Immature natural killer cell (primary cell): Measurements from ENCODE around the gene COL4A1. TPM values are rescaled to one million over a fixed set of nuclear protein-coding genes. Genes with fewer than 3 reads are reported as not detected.

ENCODE experiments used
- DNase-seq, 3 donors: peaks; one replicate each; pipeline ENCODE4 v3.0.0; 2022; ENCODE audit warnings: mixed read lengths in 1 of 3
- H3K27ac Mint-ChIP-seq, 6 donors: one replicate each; pipeline ENCODE4 v1.8.0; 2020; ENCODE audit warnings: mixed read lengths in 6 of 6, mild to moderate bottlenecking in 5 of 6, inconsistent platforms in 4 of 6, moderate library complexity in 3 of 6
- H3K27me3 Mint-ChIP-seq, 3 donors: one replicate each; pipeline ENCODE4 v1.8.0; 2020 to 2021; ENCODE audit warnings: low read depth in 3 of 3, mild to moderate bottlenecking in 3 of 3, mixed read lengths in 3 of 3, moderate library complexity in 3 of 3, inconsistent platforms in 1 of 3
- H3K36me3 Mint-ChIP-seq, 3 donors: one replicate each; pipeline ENCODE4 v1.8.0; 2020; ENCODE audit warnings: mixed read lengths in 3 of 3, inconsistent platforms in 2 of 3, mild to moderate bottlenecking in 2 of 3
- H3K4me1 Mint-ChIP-seq, 2 donors: one replicate each; pipeline ENCODE4 v1.8.0; 2020; ENCODE audit warnings: inconsistent platforms in 2 of 2, mild to moderate bottlenecking in 2 of 2, mixed read lengths in 2 of 2, moderate library complexity in 1 of 2
- H3K4me3 Mint-ChIP-seq, 5 donors: one replicate each; pipeline ENCODE4 v1.8.0; 2020; ENCODE audit warnings: mild to moderate bottlenecking in 5 of 5, mixed read lengths in 5 of 5, inconsistent platforms in 3 of 5, moderate library complexity in 3 of 5
- H3K9me3 Mint-ChIP-seq, 6 donors: one replicate each; pipeline ENCODE4 v1.8.0; 2020; ENCODE audit warnings: mild to moderate bottlenecking in 6 of 6, mixed read lengths in 6 of 6, inconsistent platforms in 4 of 6, moderate library complexity in 3 of 6
- polyA plus RNA-seq, 3 donors: library from polyadenylated mRNA; unstranded; fragments of 300-500 nt; fragmentation: Illumina TruSeq; gene quantifications; one replicate each; pipeline ENCODE4 v1.2.3, GENCODE V29; 2021

The COL4A1 gene
- polyA plus RNA-seq, 3 donors from 2014 or later, result not detected

DNA sequence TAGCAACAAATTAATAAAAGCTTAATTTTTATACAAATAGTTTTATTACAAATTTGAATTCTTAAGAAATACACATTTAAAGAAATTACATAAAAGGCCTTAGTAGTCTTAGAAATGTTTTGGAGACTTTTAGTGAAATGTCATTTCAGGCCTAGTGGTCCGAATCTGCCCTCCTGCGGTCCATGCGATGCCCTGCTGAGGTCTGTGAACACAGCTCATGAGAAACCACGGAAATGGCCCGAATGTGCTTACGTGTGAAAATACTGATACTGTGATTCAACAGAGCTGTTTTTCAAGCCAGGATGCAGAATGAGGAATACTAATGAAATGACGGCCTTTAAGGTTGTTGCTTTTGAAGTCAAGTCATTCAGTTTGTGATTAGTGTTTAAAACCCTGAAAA is 157.9 kb downstream of the COL4A1 start:
- Mint-ChIP-seq H3K4me1 (no peaks in the 10 kb centered on the region), H3K4me3 (no peak overlapping the region), H3K36me3 (no peaks in the 10 kb centered on the region), H3K27me3 (peaks cover 0 to 5% (median 0%) of the 10 kb centered on the region in 3 donors), H3K9me3 (no peaks in the 10 kb centered on the region), H3K27ac (no peak overlapping the region)
- no peak for DNase-seq

DNA sequence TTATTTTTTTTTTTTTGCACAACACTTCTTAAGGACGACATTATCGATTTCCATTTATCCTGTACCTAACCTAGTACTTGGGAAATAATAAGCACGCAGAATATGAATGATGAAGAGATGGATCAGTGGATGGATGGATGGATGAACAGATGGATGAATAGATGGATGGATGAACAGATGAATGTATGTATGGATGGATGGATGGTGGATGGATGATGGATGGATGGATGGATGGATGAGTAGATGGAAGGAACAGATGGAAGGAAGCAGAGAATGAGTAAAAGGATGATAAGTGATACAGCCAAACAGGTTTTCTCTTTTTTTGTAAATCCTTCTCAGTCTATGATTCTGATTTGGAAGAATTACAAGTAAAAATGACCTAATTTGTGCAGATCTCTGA is 166.9 kb downstream of the COL4A1 start:
- Mint-ChIP-seq H3K4me1 (peaks cover 10 to 13% of the 10 kb centered on the region in 2 donors), H3K36me3 (no peaks in the 10 kb centered on the region), H3K27me3 (peaks cover 2 to 6% (median 5%) of the 10 kb centered on the region in 3 donors)

DNA sequence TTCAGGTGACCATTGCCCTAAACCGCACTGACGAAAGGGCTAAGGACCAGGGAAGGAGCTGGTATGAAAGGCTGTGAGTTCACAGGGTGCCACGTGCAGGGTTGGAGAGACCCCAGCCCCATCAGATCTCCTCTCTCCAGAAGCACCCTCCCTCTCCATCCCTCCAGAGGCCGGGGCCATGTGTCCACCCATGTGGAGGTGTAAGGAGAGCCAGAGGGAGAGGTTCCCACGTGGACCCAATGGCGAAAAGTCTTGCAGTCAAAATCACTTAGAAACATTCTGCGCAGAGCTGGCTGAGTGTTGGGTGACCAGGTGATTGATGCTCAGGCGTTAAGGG is 168.3 kb downstream of the COL4A1 start:
- DNase-seq, result no peak
- H3K4me1 Mint-ChIP-seq, result peaks cover 10 to 13% of the 10 kb centered on the region in 2 donors
- H3K27me3 Mint-ChIP-seq, result peaks cover 2 to 9% (median 5%) of the 10 kb centered on the region in 3 donors
- H3K36me3 Mint-ChIP-seq, result no peaks in the 10 kb centered on the region
- H3K27ac Mint-ChIP-seq, result no peak overlapping the region
- H3K4me3 Mint-ChIP-seq, result peak overlapping the region; percentile 14 to 59 (median 30)
- H3K9me3 Mint-ChIP-seq, result peaks cover 0 to 6% (median 0%) of the 10 kb centered on the region in 6 donors

More for the DNA sequence above, 166.9 kb downstream of the COL4A1 start:
- DNase-seq, result no peak
- peaks cover 0 to 6% (median 0%) of the 10 kb centered on the region in 6 donors for H3K9me3 Mint-ChIP-seq
- H3K27ac Mint-ChIP-seq, result no peak overlapping the region
- H3K4me3 Mint-ChIP-seq, result peak overlapping the region in 2 of 5 donors; percentile 21 to 46

DNA sequence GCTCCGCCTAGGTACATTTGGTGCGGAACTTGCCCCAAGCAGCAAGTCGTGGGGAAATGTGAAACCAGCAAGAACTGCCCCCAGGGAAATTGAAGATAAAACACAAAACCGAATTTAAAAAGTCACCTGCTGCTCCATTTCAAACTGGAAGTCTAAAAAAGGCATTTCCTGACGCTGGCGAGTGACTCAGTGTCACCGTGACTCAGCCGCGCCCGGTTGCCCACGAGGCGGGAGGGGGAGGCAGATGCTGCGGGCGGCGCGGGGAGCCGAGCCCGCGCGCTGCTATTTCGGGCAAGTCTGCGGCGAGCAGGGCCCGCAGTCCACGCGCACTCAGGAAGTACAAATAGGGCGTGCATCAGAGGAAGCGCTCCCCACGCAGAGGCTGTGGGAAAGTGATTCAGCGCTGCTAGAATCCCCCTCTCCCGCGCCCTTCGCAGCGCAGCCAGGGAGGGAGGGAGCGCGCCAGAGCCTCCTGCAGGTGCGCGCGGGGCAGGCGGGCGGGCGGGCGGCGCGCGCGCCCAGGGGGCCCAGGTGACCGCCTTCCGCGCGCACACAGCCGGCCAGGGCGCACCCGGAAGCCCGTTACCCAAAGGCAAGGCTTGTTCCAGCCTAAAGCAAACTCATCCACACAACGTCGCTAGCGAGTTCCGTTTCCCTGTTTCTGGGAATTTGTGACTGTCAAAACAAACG is 168.8 kb downstream of the COL4A1 start:
- peaks cover 0 to 5% (median 0%) of the 10 kb centered on the region in 6 donors for H3K9me3 Mint-ChIP-seq
- peak overlapping the region in 1 of 6 donors; percentile 55 for H3K27ac Mint-ChIP-seq
- peaks cover 10 to 13% of the 10 kb centered on the region in 2 donors for H3K4me1 Mint-ChIP-seq
- peaks cover 2 to 9% (median 6%) of the 10 kb centered on the region in 3 donors for H3K27me3 Mint-ChIP-seq
- DNase-seq, result peak; percentile 34 to 37 (median 35)
- peak overlapping the region; percentile 80 to 89 (median 85) for H3K4me3 Mint-ChIP-seq
- H3K36me3 Mint-ChIP-seq, result no peaks in the 10 kb centered on the region

DNA sequence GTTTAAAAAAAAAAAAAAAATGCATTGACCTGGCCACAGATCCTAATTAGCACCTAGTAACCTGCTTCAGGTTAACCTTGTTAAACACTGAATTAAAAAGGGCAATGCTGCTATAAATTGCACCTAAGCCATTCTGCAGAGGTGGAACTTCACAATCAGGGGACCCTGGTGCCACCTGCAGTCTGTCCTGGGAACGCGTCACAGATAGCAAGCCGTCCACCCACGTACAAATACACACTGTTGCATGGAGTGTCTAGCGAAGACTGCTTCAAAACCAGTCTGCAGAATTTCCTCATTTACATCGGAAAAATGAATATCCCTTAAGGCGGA is 169.3 kb downstream of the COL4A1 start:
- Mint-ChIP-seq H3K36me3 (no peaks in the 10 kb centered on the region), H3K4me3 (peak overlapping the region; percentile 80 to 89 (median 85)), H3K9me3 (peaks cover 0 to 3% (median 0%) of the 10 kb centered on the region in 6 donors), H3K27me3 (peaks cover 0 to 9% (median 7%) of the 10 kb centered on the region in 3 donors), H3K27ac (peak overlapping the region in 1 of 6 donors; percentile 55), H3K4me1 (peaks cover 10 to 13% of the 10 kb centered on the region in 2 donors)
- no peak for DNase-seq

DNA sequence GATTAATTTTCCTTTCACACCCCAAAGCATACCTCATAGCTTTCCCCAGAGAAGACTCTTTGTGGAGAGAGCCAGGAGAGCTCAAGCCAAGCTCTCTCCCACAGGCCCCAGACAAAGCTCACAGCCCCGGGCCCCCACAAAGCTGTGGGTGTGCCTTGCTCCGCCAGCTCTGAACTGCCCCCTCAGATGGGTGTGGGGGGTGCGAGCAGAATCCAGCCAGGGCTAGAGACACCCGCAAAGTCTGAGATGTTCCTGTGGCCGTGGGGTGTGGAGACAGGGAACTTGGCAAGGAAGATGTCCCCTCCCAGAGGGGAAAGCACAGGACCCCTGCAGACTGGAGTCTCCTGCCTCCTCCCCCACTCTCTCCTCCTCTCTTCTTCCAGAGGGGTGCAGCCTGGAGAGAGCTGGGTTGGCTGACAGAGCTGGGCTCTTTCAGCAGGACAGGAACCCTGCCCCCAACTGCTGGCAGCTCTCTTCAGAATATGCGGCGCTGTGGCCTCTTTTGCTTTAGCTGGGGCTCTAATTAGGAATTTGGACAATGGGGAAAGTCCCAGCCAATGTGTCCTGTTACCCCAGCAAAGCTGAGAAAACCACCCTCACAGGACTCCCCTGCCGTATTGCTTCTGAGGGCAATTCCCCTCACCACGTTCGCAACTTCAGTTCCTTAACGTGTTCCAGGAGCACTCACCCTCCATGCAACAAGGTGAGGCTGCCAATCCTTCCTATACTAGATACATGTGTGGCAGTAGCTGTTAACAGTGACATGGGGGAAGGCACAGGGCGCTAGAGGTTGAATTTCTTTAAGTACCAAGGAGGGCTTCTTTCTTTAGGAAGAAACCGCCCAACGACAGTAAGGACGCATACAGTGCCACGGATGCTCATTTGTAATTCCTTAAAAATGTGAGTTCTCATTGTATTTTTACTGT is 170.0 kb downstream of the COL4A1 start:
- H3K36me3 Mint-ChIP-seq, result no peaks in the 10 kb centered on the region
- peaks cover 0 to 11% (median 7%) of the 10 kb centered on the region in 3 donors for H3K27me3 Mint-ChIP-seq
- peaks cover 10 to 13% of the 10 kb centered on the region in 2 donors for H3K4me1 Mint-ChIP-seq
- no peak overlapping the region for H3K27ac Mint-ChIP-seq
- peak overlapping the region; percentile 80 to 89 (median 85) for H3K4me3 Mint-ChIP-seq
- DNase-seq, result no peak
- H3K9me3 Mint-ChIP-seq, result peaks cover 0 to 3% (median 0%) of the 10 kb centered on the region in 6 donors

DNA sequence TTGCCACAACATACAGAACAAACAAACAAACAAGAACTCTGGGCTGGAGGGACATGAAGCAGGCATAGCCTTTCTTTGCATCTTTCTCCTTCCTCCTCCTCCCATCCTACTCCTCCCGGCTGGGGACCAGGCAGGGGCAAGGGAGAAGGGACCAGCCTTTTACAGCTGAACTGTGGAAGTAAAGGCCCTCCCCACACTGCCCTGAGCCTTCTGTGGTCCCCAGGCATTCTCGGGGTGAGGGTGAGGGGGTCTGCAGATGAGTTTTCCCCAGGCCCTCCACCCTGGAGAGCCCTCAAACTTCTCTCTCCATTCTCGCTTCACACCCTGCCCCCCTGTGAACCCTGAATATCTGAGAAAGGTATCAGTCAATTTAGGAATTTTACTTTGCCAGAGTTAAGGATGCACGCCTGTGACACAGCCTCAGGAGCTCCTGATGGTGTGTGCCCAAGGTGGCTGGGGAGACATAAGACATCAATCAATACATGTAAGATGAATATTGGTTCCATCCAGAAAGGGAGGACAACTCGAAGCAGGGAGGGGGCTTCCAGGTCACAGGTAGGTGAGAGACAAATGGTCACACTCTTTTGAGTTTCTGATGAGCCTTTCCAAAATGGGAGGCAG is 170.9 kb downstream of the COL4A1 start:
- Mint-ChIP-seq H3K36me3 (no peaks in the 10 kb centered on the region), H3K27ac (no peak overlapping the region), H3K4me3 (peak overlapping the region in 2 of 5 donors; percentile 7 to 14), H3K9me3 (peaks cover 0 to 3% (median 0%) of the 10 kb centered on the region in 6 donors), H3K4me1 (peaks cover 10 to 13% of the 10 kb centered on the region in 2 donors), H3K27me3 (peaks cover 0 to 11% (median 7%) of the 10 kb centered on the region in 3 donors)
- DNase-seq, result no peak

DNA sequence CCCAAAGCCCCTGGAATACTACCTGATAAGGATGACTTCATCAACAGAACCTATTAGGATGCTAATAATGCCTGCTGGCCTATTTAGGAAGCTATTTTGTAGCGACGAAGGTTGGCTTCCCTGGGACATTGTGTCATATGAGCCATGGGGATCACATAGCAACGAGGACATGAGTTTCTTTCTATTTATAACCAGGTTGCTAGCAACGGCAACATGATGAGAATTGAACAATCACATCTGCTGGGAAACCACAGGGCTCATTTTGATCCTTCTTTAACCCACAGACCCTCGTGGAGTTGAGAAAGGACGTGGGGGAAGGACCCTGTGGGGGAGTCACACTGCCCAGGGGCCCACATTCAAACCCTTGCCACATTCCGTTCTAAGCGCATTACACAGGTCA is 172.2 kb downstream of the COL4A1 start:
- DNase-seq, result no peak
- no peak overlapping the region for H3K4me3 Mint-ChIP-seq
- H3K27ac Mint-ChIP-seq, result no peak overlapping the region
- H3K36me3 Mint-ChIP-seq, result no peaks in the 10 kb centered on the region
- H3K9me3 Mint-ChIP-seq, result no peaks in the 10 kb centered on the region
- H3K4me1 Mint-ChIP-seq, result peaks cover 10 to 13% of the 10 kb centered on the region in 2 donors
- H3K27me3 Mint-ChIP-seq, result peaks cover 2 to 12% (median 7%) of the 10 kb centered on the region in 3 donors

DNA sequence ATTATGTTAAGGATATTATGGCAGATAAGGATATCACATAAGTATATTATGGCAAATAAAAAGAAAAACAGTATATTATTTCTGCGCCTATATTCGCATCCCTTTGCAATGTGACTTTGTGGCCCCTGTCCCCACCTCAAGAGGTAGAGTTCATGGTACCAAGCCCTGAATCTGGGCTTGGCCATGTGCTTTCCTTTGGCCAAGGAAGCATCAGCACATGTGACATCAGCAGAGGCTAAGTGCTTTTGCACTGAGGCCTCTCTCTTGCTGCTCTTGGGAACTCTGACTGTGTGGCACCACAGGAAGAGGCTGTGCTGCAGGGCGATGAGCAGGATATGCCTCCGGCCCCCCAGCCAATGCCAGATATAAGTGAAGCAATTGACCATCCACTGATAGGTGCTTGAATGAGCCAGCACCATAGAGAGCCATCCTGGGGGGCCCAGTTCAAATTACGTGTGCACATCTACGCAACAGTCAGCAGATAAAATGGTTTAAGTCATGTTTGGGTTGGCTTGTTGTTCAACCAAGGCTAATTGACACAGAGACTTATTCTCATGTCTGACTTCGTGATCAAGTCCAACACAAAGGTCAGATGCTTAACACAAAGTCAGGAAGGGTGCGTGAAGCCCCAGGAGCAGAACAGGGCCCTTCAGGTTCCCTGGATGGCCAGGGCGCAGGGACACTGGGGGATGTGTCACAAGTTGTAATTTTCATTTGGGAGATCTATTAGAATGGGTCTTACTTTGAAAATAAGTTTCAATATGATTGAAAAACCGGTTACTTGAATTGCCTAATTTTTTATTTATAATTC is 173.3 kb downstream of the COL4A1 start:
- Mint-ChIP-seq H3K4me1 (peaks cover 9 to 10% of the 10 kb centered on the region in 2 donors), H3K27me3 (peaks cover 2 to 12% (median 7%) of the 10 kb centered on the region in 3 donors), H3K27ac (no peak overlapping the region)

DNA sequence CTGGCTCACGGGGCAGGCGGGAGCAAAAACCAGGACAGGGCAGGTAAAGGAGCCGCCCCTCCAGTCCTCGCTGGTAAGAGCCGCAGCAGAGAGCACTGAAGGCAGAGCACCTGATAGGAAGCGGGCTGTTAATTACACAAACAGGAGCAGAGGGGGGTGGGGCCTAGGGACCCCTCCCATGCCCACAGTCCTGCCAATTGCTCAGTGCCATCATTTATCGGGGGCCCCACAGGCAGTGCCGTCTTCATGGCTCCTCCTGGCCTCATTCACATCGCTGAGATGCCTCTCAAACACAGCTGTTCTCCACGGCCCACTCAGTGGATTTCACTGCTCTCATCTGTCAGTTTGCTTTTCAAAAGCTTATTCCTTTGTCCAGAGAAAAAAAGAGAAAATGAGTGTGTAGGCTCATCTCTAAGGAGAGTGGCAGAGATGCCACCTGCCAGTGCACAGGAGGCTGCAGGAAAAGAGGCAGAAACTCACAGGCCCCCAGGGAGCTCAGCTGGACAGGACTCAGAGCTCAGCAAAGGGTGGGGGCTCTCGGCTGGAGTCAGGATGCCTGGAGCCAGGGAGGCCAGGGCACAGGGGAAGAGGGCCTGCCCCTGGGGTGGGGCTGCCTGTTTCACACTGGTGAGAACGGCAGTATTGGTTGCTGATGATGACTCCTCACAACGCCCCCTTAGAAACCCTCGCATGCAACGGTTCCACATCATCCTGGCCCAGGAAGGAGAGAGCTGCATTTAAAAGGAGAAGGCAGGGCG is 174.6 kb downstream of the COL4A1 start:
- H3K4me3 Mint-ChIP-seq, result no peak overlapping the region
- peaks cover 3% of the 10 kb centered on the region in 2 donors for H3K4me1 Mint-ChIP-seq
- no peak overlapping the region for H3K27ac Mint-ChIP-seq
- H3K36me3 Mint-ChIP-seq, result no peaks in the 10 kb centered on the region
- DNase-seq, result no peak
- H3K9me3 Mint-ChIP-seq, result no peaks in the 10 kb centered on the region
- H3K27me3 Mint-ChIP-seq, result peaks cover 2 to 11% (median 2%) of the 10 kb centered on the region in 3 donors

More for the DNA sequence above, 173.3 kb downstream of the COL4A1 start:
- Mint-ChIP-seq H3K36me3 (no peaks in the 10 kb centered on the region), H3K9me3 (no peaks in the 10 kb centered on the region), H3K4me3 (no peak overlapping the region)
- no peak for DNase-seq

DNA sequence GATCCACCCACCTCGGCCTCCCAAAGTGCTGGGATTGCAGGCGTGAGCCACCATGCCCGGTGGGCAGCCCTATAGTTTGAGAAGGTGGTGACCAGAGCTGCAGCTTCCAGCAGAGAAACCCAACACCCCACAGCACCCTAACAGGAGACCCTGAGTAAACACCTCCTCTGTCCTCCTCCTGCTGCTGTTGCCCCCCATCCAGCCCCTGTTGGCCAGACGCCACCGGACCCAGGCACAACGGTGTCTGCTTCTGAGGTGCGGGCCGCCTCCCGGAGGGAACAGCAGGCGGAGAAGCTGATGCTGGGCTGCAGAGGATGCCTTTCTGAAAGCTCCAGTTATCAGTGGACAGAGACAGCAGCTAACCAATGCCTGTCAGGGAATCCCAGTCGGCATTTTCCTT is 175.5 kb downstream of the COL4A1 start:
- H3K4me1 Mint-ChIP-seq, result no peaks in the 10 kb centered on the region
- no peak for DNase-seq
- H3K4me3 Mint-ChIP-seq, result no peak overlapping the region
- no peaks in the 10 kb centered on the region for H3K36me3 Mint-ChIP-seq
- peaks cover 2 to 8% (median 2%) of the 10 kb centered on the region in 3 donors for H3K27me3 Mint-ChIP-seq
- H3K9me3 Mint-ChIP-seq, result no peaks in the 10 kb centered on the region
- no peak overlapping the region for H3K27ac Mint-ChIP-seq

DNA sequence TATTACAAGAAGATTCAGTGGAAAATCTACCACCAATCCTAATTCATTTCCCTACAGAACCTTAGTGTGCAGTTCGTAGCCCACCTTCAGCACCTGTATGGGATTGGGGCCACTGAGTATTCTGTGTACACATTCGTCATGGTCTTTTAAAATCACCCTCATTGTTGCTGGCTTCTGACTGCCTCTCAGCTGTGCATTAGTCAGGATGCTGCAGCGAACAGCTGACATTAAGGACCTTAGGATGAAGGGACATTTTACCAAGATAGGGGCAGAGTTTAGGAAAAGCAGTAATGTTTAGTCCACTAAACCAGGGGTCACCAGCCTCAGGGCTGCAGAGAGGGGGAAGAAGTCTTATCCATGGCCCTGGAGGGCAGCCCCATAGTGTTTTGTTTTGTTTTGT is 176.5 kb downstream of the COL4A1 start:
- Mint-ChIP-seq H3K27ac (no peak overlapping the region), H3K36me3 (no peaks in the 10 kb centered on the region), H3K4me3 (no peak overlapping the region), H3K9me3 (no peaks in the 10 kb centered on the region), H3K27me3 (peaks cover 2 to 11% (median 7%) of the 10 kb centered on the region in 3 donors), H3K4me1 (no peaks in the 10 kb centered on the region)
- no peak for DNase-seq
